RWPE2 (cell line): ENCODE data around the gene LIMA1.

Experiments used
- ATAC-seq: fragments of 200-7000 bp; cut with Tn5 transposase; 3 replicates; pipeline ENCODE4 v1.9.1; 2021; ENCODE audit warnings: low read depth
- DNase-seq: peaks from one replicate; pipeline ENCODE4 v3.0.0-alpha.2; 2020; ENCODE audit warnings: low spot score
- H3K27ac ChIP-seq: fragments of 450-650 bp; 2 replicates; pipeline ENCODE4 v1.5.1; 2017; ENCODE audit warnings: mild to moderate bottlenecking; ENCODE audit not compliant: poor library complexity, severe bottlenecking
- H3K27me3 ChIP-seq: fragments of 250-450 bp; sonication (Bioruptor Pico); 2 replicates; pipeline ENCODE4 v1.5.1; 2021; ENCODE audit warnings: mild to moderate bottlenecking, moderate library complexity; ENCODE audit not compliant: insufficient read depth, poor library complexity, severe bottlenecking
- H3K36me3 ChIP-seq: fragments of 250-450 bp; sonication (Bioruptor Pico); 2 replicates; pipeline ENCODE4 v1.5.1; 2020; ENCODE audit warnings: low read depth, mild to moderate bottlenecking, moderate library complexity
- H3K4me1 ChIP-seq: fragments of 250-450 bp; sonication (Bioruptor Pico); 2 replicates; pipeline ENCODE4 v1.5.1; 2021; ENCODE audit warnings: mild to moderate bottlenecking, moderate library complexity; ENCODE audit not compliant: insufficient read depth, poor library complexity, severe bottlenecking
- H3K4me3 ChIP-seq: fragments of 250-450 bp; sonication (Bioruptor Pico); 2 replicates; pipeline ENCODE4 v1.5.1; 2021; ENCODE audit warnings: mild to moderate bottlenecking, moderate library complexity; ENCODE audit not compliant: severe bottlenecking
- H3K9me3 ChIP-seq: fragments of 250-450 bp; sonication (Bioruptor Pico); 2 replicates; pipeline ENCODE4 v1.5.1; 2021; ENCODE audit warnings: mild to moderate bottlenecking, moderate library complexity; ENCODE audit not compliant: severe bottlenecking
- CTCF ChIP-seq: fragments of 450-650 bp; IDR thresholded peaks from one replicate; pipeline ENCODE4 v1.5.1; 2017; ENCODE audit warnings: mild to moderate bottlenecking, moderate library complexity; ENCODE audit not compliant: poor library complexity, severe bottlenecking

The LIMA1 gene

DNA sequence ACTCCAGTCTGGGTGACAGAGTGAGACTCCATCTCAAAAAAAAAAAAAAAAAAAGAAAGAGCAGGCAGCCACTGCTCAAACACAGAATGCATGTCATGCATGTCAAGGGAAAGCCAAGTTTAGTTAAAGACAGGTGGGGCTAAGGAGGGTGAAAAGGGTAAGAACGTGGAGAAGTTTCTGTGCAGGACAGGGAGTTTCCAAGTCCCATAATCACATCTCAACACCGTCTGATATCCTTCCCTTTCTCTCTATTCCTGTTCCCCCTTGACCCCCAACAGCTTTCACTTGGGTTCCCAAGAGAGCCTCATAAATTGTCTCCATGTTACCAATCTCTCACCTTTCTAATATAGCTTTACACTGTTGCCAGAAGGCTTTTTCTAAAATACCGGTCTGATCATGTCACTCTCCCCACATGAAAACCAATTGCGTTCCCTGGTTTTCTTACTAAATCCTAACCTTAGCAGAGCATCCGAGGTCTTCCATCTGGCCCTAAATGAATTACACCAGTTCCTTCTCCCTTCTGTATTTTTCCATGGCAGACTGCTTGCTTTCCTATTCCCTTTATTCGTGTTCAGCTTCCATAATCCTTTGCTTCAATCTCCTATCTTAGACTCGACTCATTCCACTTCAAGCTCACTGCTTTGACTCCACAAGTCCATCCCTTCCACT lies 37.0 kb downstream of the LIMA1 start:
- ATAC-seq: no peak
- H3K36me3 ChIP-seq: peaks cover 14% of the 10 kb centered on the region
- peaks cover 46% of the 10 kb centered on the region for H3K4me1 ChIP-seq
- DNase-seq: no peak
- TF ChIP-seq CTCF: no peak
- H3K27ac ChIP-seq: peak overlapping the region; percentile 95
- no peaks in the 10 kb centered on the region for H3K27me3 ChIP-seq
- H3K4me3 ChIP-seq: no peak overlapping the region
- H3K9me3 ChIP-seq: no peaks in the 10 kb centered on the region

DNA sequence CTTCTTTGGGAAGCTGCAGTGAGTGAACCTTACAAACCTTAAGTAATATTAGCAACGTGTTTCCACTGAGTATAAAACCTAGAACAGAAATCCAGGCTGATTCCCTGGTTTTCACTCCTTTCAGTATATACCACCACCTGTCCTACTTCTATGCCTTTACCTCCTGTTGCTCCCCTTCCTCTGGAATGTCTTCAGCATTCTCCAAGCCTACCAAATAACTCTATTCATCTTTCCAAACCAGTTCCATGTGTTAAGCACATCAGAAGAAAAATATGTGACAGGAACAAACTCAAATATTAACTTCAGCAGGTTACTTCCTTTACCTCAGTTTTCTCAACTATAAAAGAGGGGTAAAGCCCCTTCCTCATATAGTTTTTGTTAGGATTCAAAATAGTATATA lies 39.8 kb downstream of the LIMA1 start:
- TF ChIP-seq CTCF: no peak
- ATAC-seq (no peak), DNase-seq (no peak)
- peaks cover 47% of the 10 kb centered on the region for H3K4me1 ChIP-seq
- H3K9me3 ChIP-seq: no peaks in the 10 kb centered on the region
- no peak overlapping the region for H3K4me3 ChIP-seq
- no peaks in the 10 kb centered on the region for H3K27me3 ChIP-seq
- H3K36me3 ChIP-seq: peaks cover 12% of the 10 kb centered on the region
- H3K27ac ChIP-seq: peak overlapping the region; percentile 45

- Histone ChIP-seq H3K27me3 (no peaks in the 10 kb centered on the region), H3K36me3 (peaks cover 5% of the 10 kb centered on the region), H3K9me3 (no peaks in the 10 kb centered on the region), H3K4me3 (no peak overlapping the region), H3K27ac (peak overlapping the region; percentile 45), H3K4me1 (peaks cover 43% of the 10 kb centered on the region)
- TF ChIP-seq CTCF: no peak
- ATAC-seq: peak; percentile 8; the same call in 2 of the 3 replicates
- DNase-seq: no peak
These were observed 40.5 kb downstream of the LIMA1 start for GRCh38 chr12:50242751-50243191.

DNA sequence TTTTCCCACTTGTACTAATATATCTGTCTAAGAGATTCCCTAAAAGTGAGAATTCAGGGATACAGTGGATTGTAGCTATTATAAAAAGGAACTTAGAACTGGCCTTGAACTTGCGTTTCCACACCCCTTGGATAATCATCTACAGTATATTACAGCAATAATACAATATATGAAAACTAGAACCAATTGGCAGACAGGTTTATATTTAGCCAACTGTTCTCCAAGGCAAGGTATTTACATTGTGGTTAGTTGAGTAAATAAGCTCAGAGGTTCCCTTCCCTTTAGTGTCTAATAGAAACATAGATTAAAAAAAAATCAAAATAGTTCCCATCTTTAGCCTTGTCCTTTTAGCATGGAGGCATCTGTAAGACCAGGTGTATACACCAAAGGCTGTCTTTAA lies 42.1 kb downstream of the LIMA1 start:
- no peak for TF ChIP-seq CTCF
- Histone ChIP-seq H3K27me3 (no peaks in the 10 kb centered on the region), H3K9me3 (no peaks in the 10 kb centered on the region), H3K36me3 (peaks cover 3% of the 10 kb centered on the region; the same call in 1 of the 2 replicates), H3K4me3 (no peak overlapping the region), H3K27ac (peak overlapping the region; percentile 45), H3K4me1 (peaks cover 27% of the 10 kb centered on the region)
- ATAC-seq (peak; percentile 81), DNase-seq (no peak)

- Histone ChIP-seq H3K9me3 (no peaks in the 10 kb centered on the region), H3K36me3 (peaks cover 3% of the 10 kb centered on the region; the same call in 1 of the 2 replicates), H3K4me3 (no peak overlapping the region), H3K27me3 (no peaks in the 10 kb centered on the region), H3K4me1 (peaks cover 27% of the 10 kb centered on the region), H3K27ac (peak overlapping the region; percentile 45)
- no peak for DNase-seq
- TF ChIP-seq CTCF: no peak
- no peak for ATAC-seq
These were observed 42.6 kb downstream of the LIMA1 start for GRCh38 chr12:50240792-50241114.
